CD4-positive, CD25-positive, alpha-beta regulatory T cell (primary cell): ENCODE measurements around the gene SAMD8. TPM values are rescaled to one million over a fixed set of nuclear protein-coding genes. Genes with fewer than 3 reads are reported as not detected.

ENCODE experiments used
- ATAC-seq, 2 donors: fragments of 150-1000 bp; cut with Tn5 transposase; one replicate each; pipeline ENCODE4 v1.10.0; 2021; ENCODE audit warnings: low read depth in 2 of 2, moderate number of reproducible peaks in 2 of 2, moderate library complexity in 1 of 2
- DNase-seq, 3 donors: peaks; one replicate each; pipeline versions ENCODE4 v3.0.0 to v3.0.0-alpha.2; 2012 to 2022; ENCODE audit warnings: mixed read lengths in 1 of 3
- H3K27ac ChIP-seq: one replicate; pipeline ENCODE4 v1.7.0; 2013; ENCODE audit warnings: mild to moderate bottlenecking, low read length; ENCODE audit not compliant: insufficient read depth, poor library complexity, severe bottlenecking
- H3K27me3 ChIP-seq: one replicate; pipeline ENCODE4 v1.7.0; 2013; ENCODE audit warnings: low read length; ENCODE audit not compliant: control insufficient read depth, insufficient read depth
- H3K36me3 ChIP-seq: one replicate; pipeline ENCODE4 v1.7.0; 2013; ENCODE audit warnings: mild to moderate bottlenecking, low read length, moderate library complexity; ENCODE audit not compliant: control insufficient read depth, insufficient read depth
- H3K4me1 ChIP-seq: 2 replicates; pipeline ENCODE4 v1.7.0; 2013; ENCODE audit warnings: mild to moderate bottlenecking, low read length; ENCODE audit not compliant: insufficient read depth, control insufficient read depth, poor library complexity, severe bottlenecking
- H3K4me3 ChIP-seq: one replicate; pipeline ENCODE4 v1.7.0; 2013; ENCODE audit warnings: low read depth, mild to moderate bottlenecking, low read length, moderate library complexity
- H3K9me3 ChIP-seq, 2 experiments: 1 replicate in 1 of 2; 2 replicates in 1 of 2; pipeline ENCODE4 v1.7.0; 2013; ENCODE audit warnings: low read length in 2 of 2, mild to moderate bottlenecking in 1 of 2, moderate library complexity in 1 of 2; ENCODE audit not compliant: control insufficient read depth in 2 of 2
- H3K27ac Mint-ChIP-seq, 3 donors: one replicate each; pipeline ENCODE4 v1.8.0; 2020 to 2022; ENCODE audit warnings: mild to moderate bottlenecking in 3 of 3, mixed read lengths in 3 of 3, moderate library complexity in 2 of 3
- H3K27me3 Mint-ChIP-seq: one replicate; pipeline ENCODE4 v1.8.0; 2022; ENCODE audit warnings: mild to moderate bottlenecking, mixed read lengths
- H3K36me3 Mint-ChIP-seq: one replicate; pipeline ENCODE4 v1.8.0; 2020; ENCODE audit warnings: mixed read lengths
- H3K4me1 Mint-ChIP-seq, 4 donors: one replicate each; pipeline ENCODE4 v1.8.0; 2020 to 2022; ENCODE audit warnings: mixed read lengths in 4 of 4, mild to moderate bottlenecking in 1 of 4
- H3K4me3 Mint-ChIP-seq, 4 donors: one replicate each; pipeline ENCODE4 v1.8.0; 2020 to 2022; ENCODE audit warnings: mild to moderate bottlenecking in 4 of 4, mixed read lengths in 4 of 4, moderate library complexity in 3 of 4
- H3K9me3 Mint-ChIP-seq, 7 donors: one replicate each; pipeline ENCODE4 v1.8.0; 2020 to 2022; ENCODE audit warnings: mixed read lengths in 7 of 7, mild to moderate bottlenecking in 3 of 7, moderate library complexity in 2 of 7
- polyA plus RNA-seq, 4 donors: library from polyadenylated mRNA; unstranded; fragments of 300-500 nt; fragmentation: Illumina TruSeq; gene quantifications; one replicate each; pipeline ENCODE4 v1.2.3, GENCODE V29; 2021
- total RNA-seq: library from RNA; stranded (reverse); gene quantifications from one replicate; pipeline ENCODE4 v1.2.3, GENCODE V29; 2022

Gene SAMD8
- total and polyA plus RNA-seq, 5 donors from 2014 or later: 6.5 to 36.9 (median 8.0) TPM

- H3K36me3 Mint-ChIP-seq: no peaks in the 10 kb centered on the region
- ATAC-seq: peak; percentile 85 to 88
- no peak overlapping the region for H3K4me3 Mint-ChIP-seq
- no peaks in the 10 kb centered on the region for H3K4me1 ChIP-seq
- H3K4me1 Mint-ChIP-seq: peaks cover 0 to 3% (median 0%) of the 10 kb centered on the region in 4 donors
- no peaks in the 10 kb centered on the region for H3K9me3 Mint-ChIP-seq
- H3K27ac Mint-ChIP-seq: peak overlapping the region in 1 of 3 donors; percentile 15
- no peaks in the 10 kb centered on the region for H3K9me3 ChIP-seq
- H3K36me3 ChIP-seq: no peaks in the 10 kb centered on the region
- no peak overlapping the region for H3K27ac ChIP-seq
- no peaks in the 10 kb centered on the region for H3K27me3 Mint-ChIP-seq
- H3K27me3 ChIP-seq: no peaks in the 10 kb centered on the region
- DNase-seq: peak; percentile 70 to 71 (median 70)
- H3K4me3 ChIP-seq: no peak overlapping the region
Measured at GRCh38 chr10:75099952-75100763, 11.3 kb upstream of the SAMD8 start.

- Mint-ChIP-seq H3K4me1 (peaks cover 0 to 3% (median 0%) of the 10 kb centered on the region in 4 donors), H3K27me3 (no peaks in the 10 kb centered on the region), H3K36me3 (no peaks in the 10 kb centered on the region), H3K27ac (no peak overlapping the region), H3K4me3 (no peak overlapping the region), H3K9me3 (no peaks in the 10 kb centered on the region)
- ATAC-seq (no peak), DNase-seq (no peak)
- Histone ChIP-seq H3K27ac (no peak overlapping the region), H3K4me1 (no peaks in the 10 kb centered on the region), H3K27me3 (no peaks in the 10 kb centered on the region), H3K36me3 (no peaks in the 10 kb centered on the region), H3K4me3 (no peak overlapping the region), H3K9me3 (no peaks in the 10 kb centered on the region)
Measured at GRCh38 chr10:75100764-75101291, 10.6 kb upstream of the SAMD8 start.

- H3K27me3 ChIP-seq: no peaks in the 10 kb centered on the region
- no peaks in the 10 kb centered on the region for H3K4me1 ChIP-seq
- Mint-ChIP-seq H3K4me1 (peaks cover 0 to 3% (median 0%) of the 10 kb centered on the region in 4 donors), H3K36me3 (no peaks in the 10 kb centered on the region), H3K27me3 (peaks cover 4% of the 10 kb centered on the region), H3K27ac (no peak overlapping the region), H3K9me3 (no peaks in the 10 kb centered on the region), H3K4me3 (no peak overlapping the region)
- ATAC-seq (no peak), DNase-seq (no peak)
- H3K9me3 ChIP-seq: no peaks in the 10 kb centered on the region
- H3K27ac ChIP-seq: no peak overlapping the region
- no peak overlapping the region for H3K4me3 ChIP-seq
- H3K36me3 ChIP-seq: no peaks in the 10 kb centered on the region
Measured at GRCh38 chr10:75101416-75102251, 9.8 kb upstream of the SAMD8 start.

GRCh38 chr10:75102830-75103673 is 8.4 kb upstream of the SAMD8 start:
- no peaks in the 10 kb centered on the region for H3K4me1 ChIP-seq
- no peaks in the 10 kb centered on the region for H3K9me3 Mint-ChIP-seq
- no peak overlapping the region for H3K27ac ChIP-seq
- H3K27me3 Mint-ChIP-seq: peaks cover 4% of the 10 kb centered on the region
- H3K36me3 ChIP-seq: no peaks in the 10 kb centered on the region
- H3K4me3 Mint-ChIP-seq: peak overlapping the region in 1 of 4 donors; percentile 29
- ATAC-seq: no peak
- H3K4me3 ChIP-seq: no peak overlapping the region
- H3K27ac Mint-ChIP-seq: no peak overlapping the region
- no peaks in the 10 kb centered on the region for H3K36me3 Mint-ChIP-seq
- peaks cover 0 to 6% (median 0%) of the 10 kb centered on the region in 4 donors for H3K4me1 Mint-ChIP-seq
- H3K27me3 ChIP-seq: no peaks in the 10 kb centered on the region
- no peak for DNase-seq
- no peaks in the 10 kb centered on the region for H3K9me3 ChIP-seq

GRCh38 chr10:75103881-75104686 is 7.4 kb upstream of the SAMD8 start:
- Mint-ChIP-seq H3K36me3 (no peaks in the 10 kb centered on the region), H3K27ac (no peak overlapping the region), H3K9me3 (no peaks in the 10 kb centered on the region), H3K4me1 (peaks cover 0 to 8% (median 0%) of the 10 kb centered on the region in 4 donors), H3K4me3 (no peak overlapping the region), H3K27me3 (peaks cover 4% of the 10 kb centered on the region)
- no peak overlapping the region for H3K27ac ChIP-seq
- no peaks in the 10 kb centered on the region for H3K4me1 ChIP-seq
- DNase-seq (no peak), ATAC-seq (no peak)
- H3K9me3 ChIP-seq: no peaks in the 10 kb centered on the region
- no peak overlapping the region for H3K4me3 ChIP-seq
- no peaks in the 10 kb centered on the region for H3K27me3 ChIP-seq
- no peaks in the 10 kb centered on the region for H3K36me3 ChIP-seq

- DNase-seq (no peak), ATAC-seq (no peak)
- Histone ChIP-seq H3K4me3 (no peak overlapping the region), H3K27me3 (no peaks in the 10 kb centered on the region), H3K9me3 (no peaks in the 10 kb centered on the region), H3K36me3 (no peaks in the 10 kb centered on the region), H3K27ac (no peak overlapping the region), H3K4me1 (no peaks in the 10 kb centered on the region)
- H3K4me1 Mint-ChIP-seq: peaks cover 0 to 10% (median 3%) of the 10 kb centered on the region in 4 donors
- H3K9me3 Mint-ChIP-seq: no peaks in the 10 kb centered on the region
- H3K27ac Mint-ChIP-seq: no peak overlapping the region
- H3K27me3 Mint-ChIP-seq: peaks cover 4% of the 10 kb centered on the region
- no peaks in the 10 kb centered on the region for H3K36me3 Mint-ChIP-seq
- no peak overlapping the region for H3K4me3 Mint-ChIP-seq
Measured at GRCh38 chr10:75104842-75105241, 6.6 kb upstream of the SAMD8 start.
